ENCODE measurements around the gene PRKD1.
"Not testable (repeated sequence)": the region's sequence is repeated elsewhere in the genome, so short reads cannot be mapped to it uniquely, and the experiment has no call there.

The PRKD1 gene

GRCh38 chr14:29898470-29898869 lies 29.2 kb downstream of the PRKD1 start:
- DNase-seq: no peak

GRCh38 chr14:29897181-29897580 lies 30.5 kb downstream of the PRKD1 start:
- DNase-seq: no peak

GRCh38 chr14:29896354-29896821 lies 31.3 kb downstream of the PRKD1 start:
- no peak for DNase-seq

- no peak for DNase-seq
Measured at GRCh38 chr14:29895591-29896083, 32.0 kb downstream of the PRKD1 start.

- no peak for DNase-seq
Measured at GRCh38 chr14:29893989-29894388, 33.7 kb downstream of the PRKD1 start.

- no peak for DNase-seq
Measured at GRCh38 chr14:29892327-29892726, 35.3 kb downstream of the PRKD1 start.

- no peak for DNase-seq
Measured at GRCh38 chr14:29885988-29886387, 41.7 kb downstream of the PRKD1 start.

- no peak for DNase-seq
Measured at GRCh38 chr14:29868000-29868399, 59.6 kb downstream of the PRKD1 start.

- no peak for DNase-seq
Measured at GRCh38 chr14:29865299-29865698, 62.3 kb downstream of the PRKD1 start.

- DNase-seq: no peak
Measured at GRCh38 chr14:29861996-29862395, 65.7 kb downstream of the PRKD1 start.

- DNase-seq: peak in 1 of 2 donors; percentile 18
Measured at GRCh38 chr14:29858299-29858698, 69.3 kb downstream of the PRKD1 start.

- no peak for DNase-seq
Measured at GRCh38 chr14:29857551-29857950, 70.1 kb downstream of the PRKD1 start.

GRCh38 chr14:29856516-29856915 lies 71.1 kb downstream of the PRKD1 start:
- DNase-seq: no peak

- DNase-seq: not testable (repeated sequence)
Measured at GRCh38 chr14:29853691-29854090, 74.0 kb downstream of the PRKD1 start.

GRCh38 chr14:29853272-29853671 lies 74.4 kb downstream of the PRKD1 start:
- no peak for DNase-seq

- DNase-seq: no peak
Measured at GRCh38 chr14:29851397-29851796, 76.2 kb downstream of the PRKD1 start.

GRCh38 chr14:29847056-29847380 lies 80.6 kb downstream of the PRKD1 start:
- DNase-seq: no peak

- DNase-seq: no peak
Measured at GRCh38 chr14:29846339-29847055, 81.2 kb downstream of the PRKD1 start.

- DNase-seq: no peak
Measured at GRCh38 chr14:29843981-29844380, 83.7 kb downstream of the PRKD1 start.

- no peak for DNase-seq
Measured at GRCh38 chr14:29842228-29842627, 85.4 kb downstream of the PRKD1 start.

GRCh38 chr14:29840369-29840892 lies 87.2 kb downstream of the PRKD1 start:
- DNase-seq: not testable (repeated sequence)

GRCh38 chr14:29839691-29840090 lies 88.0 kb downstream of the PRKD1 start:
- not testable (repeated sequence) for DNase-seq

- no peak for DNase-seq
Measured at GRCh38 chr14:29838752-29839151, 88.9 kb downstream of the PRKD1 start.

GRCh38 chr14:29836395-29836794 lies 91.3 kb downstream of the PRKD1 start:
- DNase-seq: no peak

GRCh38 chr14:29832042-29832441 lies 95.6 kb downstream of the PRKD1 start:
- DNase-seq: no peak

Measured in inflammatory macrophage treated with lipopolysaccharide for 1 hour (primary cell).